Measurements from ENCODE around the gene ERG28.

DNA sequence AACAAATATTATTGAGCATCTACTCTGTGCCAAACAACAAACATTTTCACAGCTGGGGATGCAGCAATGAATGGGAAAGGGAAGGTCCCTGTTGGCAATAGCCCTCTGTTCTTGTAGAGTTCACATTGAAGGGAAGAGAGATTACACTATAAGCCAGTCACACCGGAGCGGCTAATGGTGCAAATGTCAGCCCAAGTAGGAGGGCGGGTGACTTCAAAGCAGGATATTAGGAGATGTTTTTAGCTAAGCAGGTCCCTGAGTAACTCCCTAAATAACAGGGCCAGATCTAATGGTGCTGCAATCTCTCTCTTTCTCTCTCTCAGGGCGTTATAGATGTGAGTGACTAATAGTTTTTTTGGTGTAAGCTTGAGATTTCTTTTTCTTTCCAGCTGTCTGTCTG lies 51.6 kb downstream of the ERG28 start:
- TF ChIP-seq, protein P1, sequence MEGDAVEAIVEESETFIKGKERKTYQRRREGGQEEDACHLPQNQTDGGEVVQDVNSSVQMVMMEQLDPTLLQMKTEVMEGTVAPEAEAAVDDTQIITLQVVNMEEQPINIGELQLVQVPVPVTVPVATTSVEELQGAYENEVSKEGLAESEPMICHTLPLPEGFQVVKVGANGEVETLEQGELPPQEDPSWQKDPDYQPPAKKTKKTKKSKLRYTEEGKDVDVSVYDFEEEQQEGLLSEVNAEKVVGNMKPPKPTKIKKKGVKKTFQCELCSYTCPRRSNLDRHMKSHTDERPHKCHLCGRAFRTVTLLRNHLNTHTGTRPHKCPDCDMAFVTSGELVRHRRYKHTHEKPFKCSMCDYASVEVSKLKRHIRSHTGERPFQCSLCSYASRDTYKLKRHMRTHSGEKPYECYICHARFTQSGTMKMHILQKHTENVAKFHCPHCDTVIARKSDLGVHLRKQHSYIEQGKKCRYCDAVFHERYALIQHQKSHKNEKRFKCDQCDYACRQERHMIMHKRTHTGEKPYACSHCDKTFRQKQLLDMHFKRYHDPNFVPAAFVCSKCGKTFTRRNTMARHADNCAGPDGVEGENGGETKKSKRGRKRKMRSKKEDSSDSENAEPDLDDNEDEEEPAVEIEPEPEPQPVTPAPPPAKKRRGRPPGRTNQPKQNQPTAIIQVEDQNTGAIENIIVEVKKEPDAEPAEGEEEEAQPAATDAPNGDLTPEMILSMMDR (IDR thresholded peaks at IDR 0.05; ENCODE audit: insufficient read depth, low read length): no peak
- no peak for TF ChIP-seq GABPA (IDR thresholded peaks at IDR 0.05; ENCODE audit: low read depth)
- TF ChIP-seq POLR2AphosphoS5 (IDR thresholded peaks at IDR 0.05; ENCODE audit: low read depth): no peak
- TF ChIP-seq, protein P2, sequence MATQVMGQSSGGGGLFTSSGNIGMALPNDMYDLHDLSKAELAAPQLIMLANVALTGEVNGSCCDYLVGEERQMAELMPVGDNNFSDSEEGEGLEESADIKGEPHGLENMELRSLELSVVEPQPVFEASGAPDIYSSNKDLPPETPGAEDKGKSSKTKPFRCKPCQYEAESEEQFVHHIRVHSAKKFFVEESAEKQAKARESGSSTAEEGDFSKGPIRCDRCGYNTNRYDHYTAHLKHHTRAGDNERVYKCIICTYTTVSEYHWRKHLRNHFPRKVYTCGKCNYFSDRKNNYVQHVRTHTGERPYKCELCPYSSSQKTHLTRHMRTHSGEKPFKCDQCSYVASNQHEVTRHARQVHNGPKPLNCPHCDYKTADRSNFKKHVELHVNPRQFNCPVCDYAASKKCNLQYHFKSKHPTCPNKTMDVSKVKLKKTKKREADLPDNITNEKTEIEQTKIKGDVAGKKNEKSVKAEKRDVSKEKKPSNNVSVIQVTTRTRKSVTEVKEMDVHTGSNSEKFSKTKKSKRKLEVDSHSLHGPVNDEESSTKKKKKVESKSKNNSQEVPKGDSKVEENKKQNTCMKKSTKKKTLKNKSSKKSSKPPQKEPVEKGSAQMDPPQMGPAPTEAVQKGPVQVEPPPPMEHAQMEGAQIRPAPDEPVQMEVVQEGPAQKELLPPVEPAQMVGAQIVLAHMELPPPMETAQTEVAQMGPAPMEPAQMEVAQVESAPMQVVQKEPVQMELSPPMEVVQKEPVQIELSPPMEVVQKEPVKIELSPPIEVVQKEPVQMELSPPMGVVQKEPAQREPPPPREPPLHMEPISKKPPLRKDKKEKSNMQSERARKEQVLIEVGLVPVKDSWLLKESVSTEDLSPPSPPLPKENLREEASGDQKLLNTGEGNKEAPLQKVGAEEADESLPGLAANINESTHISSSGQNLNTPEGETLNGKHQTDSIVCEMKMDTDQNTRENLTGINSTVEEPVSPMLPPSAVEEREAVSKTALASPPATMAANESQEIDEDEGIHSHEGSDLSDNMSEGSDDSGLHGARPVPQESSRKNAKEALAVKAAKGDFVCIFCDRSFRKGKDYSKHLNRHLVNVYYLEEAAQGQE (IDR thresholded peaks at IDR 0.05; ENCODE audit: insufficient replicate concordance, low read depth): no peak
- no peak for TF ChIP-seq SPI1 (IDR thresholded peaks at IDR 0.05; ENCODE audit: borderline replicate concordance, low read depth)

Measured in HL-60 (cell line).